Neural progenitor cell (in vitro differentiated cells): ENCODE data around the gene RNPS1. TPM values are rescaled to one million over a fixed set of nuclear protein-coding genes. Genes with fewer than 3 reads are reported as not detected.

ENCODE experiments used
- DNase-seq: peaks from one replicate; pipeline ENCODE4 v3.0.0-alpha.2; 2016; ENCODE audit warnings: low spot score
- H2AFZ ChIP-seq: fragments of 200-600 bp; sonication (generic); replicated peaks from 2 replicates; pipeline ENCODE4 v1.6.1; 2016; ENCODE audit warnings: antibody characterized with exemption
- H3F3A ChIP-seq: fragments of 200-600 bp; sonication (generic); 2 replicates; pipeline ENCODE4 v1.6.1; 2016; ENCODE audit warnings: antibody characterized with exemption, low read depth
- H3K27ac ChIP-seq: fragments of 200-600 bp; sonication (generic); 2 replicates; pipeline ENCODE4 v1.5.1; 2016; ENCODE audit warnings: mild to moderate bottlenecking
- H3K27me3 ChIP-seq: fragments of 200-600 bp; sonication (generic); 2 replicates; pipeline ENCODE4 v1.6.1; 2016; ENCODE audit warnings: mild to moderate bottlenecking, moderate library complexity
- H3K36me3 ChIP-seq: fragments of 200-600 bp; sonication (generic); 2 replicates; pipeline ENCODE4 v1.5.1; 2016
- H3K4me1 ChIP-seq: fragments of 200-600 bp; sonication (generic); 2 replicates; pipeline ENCODE4 v1.6.1; 2016; ENCODE audit warnings: mixed run types
- H3K4me2 ChIP-seq: fragments of 200-600 bp; sonication (generic); 2 replicates; pipeline ENCODE4 v1.6.1; 2016
- H3K4me3 ChIP-seq: fragments of 200-600 bp; sonication (generic); 2 replicates; pipeline ENCODE4 v1.5.1; 2016
- H3K79me2 ChIP-seq: fragments of 200-600 bp; sonication (generic); 2 replicates; pipeline ENCODE4 v1.6.1; 2016; ENCODE audit warnings: low read depth
- H3K9ac ChIP-seq: fragments of 200-600 bp; sonication (generic); 2 replicates; pipeline ENCODE4 v1.6.1; 2016
- H3K9me3 ChIP-seq: fragments of 200-600 bp; sonication (generic); 2 replicates; pipeline ENCODE4 v1.5.1; 2016; ENCODE audit warnings: low read depth
- H4K20me1 ChIP-seq: fragments of 200-600 bp; sonication (generic); 2 replicates; pipeline ENCODE4 v1.6.1; 2016; ENCODE audit warnings: low read depth
- H3K27ac Mint-ChIP-seq: 3 replicates; pipeline ENCODE4 v1.8.0; 2021; ENCODE audit warnings: mixed read lengths
- H3K27me3 Mint-ChIP-seq: 2 replicates; pipeline ENCODE4 v1.8.0; 2022; ENCODE audit warnings: low read depth, mild to moderate bottlenecking, inconsistent platforms, moderate library complexity, mixed read lengths; ENCODE audit not compliant: insufficient read depth
- H3K36me3 Mint-ChIP-seq: 3 replicates; pipeline ENCODE4 v1.8.0; 2021; ENCODE audit warnings: mixed read lengths
- H3K4me1 Mint-ChIP-seq: 3 replicates; pipeline ENCODE4 v1.8.0; 2021; ENCODE audit warnings: mixed read lengths
- H3K4me3 Mint-ChIP-seq: 3 replicates; pipeline ENCODE4 v1.8.0; 2021; ENCODE audit warnings: mild to moderate bottlenecking, moderate library complexity, mixed read lengths
- H3K9me3 Mint-ChIP-seq: 3 replicates; pipeline ENCODE4 v1.8.0; 2020; ENCODE audit warnings: mixed read lengths
- CTCF ChIP-seq: fragments of 200-600 bp; sonication (generic); IDR thresholded peaks from 2 replicates; pipeline ENCODE4 v1.5.1; 2017; ENCODE audit warnings: antibody characterized with exemption, mild to moderate bottlenecking
- EZH2 ChIP-seq: fragments of 200-600 bp; sonication (generic); IDR thresholded peaks from 2 replicates; pipeline ENCODE4 v1.6.1; 2017; ENCODE audit warnings: antibody characterized with exemption, mild to moderate bottlenecking, moderate library complexity
- EZH2phosphoT487 ChIP-seq: fragments of 200-600 bp; sonication (generic); IDR thresholded peaks from 2 replicates; pipeline ENCODE4 v1.6.1; 2017; ENCODE audit warnings: antibody characterized with exemption
- total RNA-seq: library from RNA; depleted of rRNA; stranded (reverse); fragments of >200 nt; gene quantifications from 2 replicates; pipeline ENCODE4 v1.2.3, GENCODE V29; 2015; ENCODE audit warnings: low replicate concordance

RNPS1 gene
- total RNA-seq, result 176 and 284 TPM in 2 replicates

GRCh38 chr16:2267913-2268666, at the start of gene RNPS1:
Gene RNPS1, minus strand, starts transcription at chr16:2268126. Its CDS starts 3,483 bp downstream, at chr16:2264643.
- Histone ChIP-seq H3K79me2 (peaks cover 67% of the 10 kb centered on the region), H3F3A (peaks cover 12% of the 10 kb centered on the region), H3K36me3 (no peaks in the 10 kb centered on the region), H3K9me3 (no peaks in the 10 kb centered on the region), H3K4me1 (peaks cover 13% of the 10 kb centered on the region), H4K20me1 (peaks cover 58% of the 10 kb centered on the region), H3K4me3 (peak within 1 kb of the TSS; percentile 86), H2AFZ (peak within 1 kb of the TSS; percentile 100), H3K27ac (peak within 1 kb of the TSS; percentile 97), H3K4me2 (peak within 1 kb of the TSS; percentile 78), H3K27me3 (no peaks in the 10 kb centered on the region), H3K9ac (peak within 1 kb of the TSS; percentile 100)
- peak; percentile 99 for DNase-seq
- H3K36me3 Mint-ChIP-seq, result peaks cover 10% of the 10 kb centered on the region
- TF ChIP-seq EZH2, result no peak
- H3K9me3 Mint-ChIP-seq, result no peaks in the 10 kb centered on the region
- H3K27ac Mint-ChIP-seq, result peak within 1 kb of the TSS; percentile 97
- peaks cover 6% of the 10 kb centered on the region for H3K27me3 Mint-ChIP-seq
- H3K4me1 Mint-ChIP-seq, result peaks cover 26% of the 10 kb centered on the region
- peak within 1 kb of the TSS; percentile 96 for H3K4me3 Mint-ChIP-seq

GRCh38 chr16:2317231-2318020, 49.5 kb upstream of the RNPS1 start:
- H3K4me3 Mint-ChIP-seq, result no peak overlapping the region

GRCh38 chr16:2308089-2308962, 40.4 kb upstream of the RNPS1 start:
- peaks cover 2% of the 10 kb centered on the region for H3K36me3 Mint-ChIP-seq

More at GRCh38 chr16:2317231-2318020, 49.5 kb upstream of the RNPS1 start:
- Histone ChIP-seq H3K9ac (no peak overlapping the region), H3K4me1 (no peaks in the 10 kb centered on the region), H3K4me3 (no peak overlapping the region), H3F3A (no peaks in the 10 kb centered on the region), H2AFZ (no peak overlapping the region), H3K36me3 (no peaks in the 10 kb centered on the region), H3K79me2 (no peaks in the 10 kb centered on the region), H3K27ac (no peak overlapping the region), H3K9me3 (no peaks in the 10 kb centered on the region), H4K20me1 (no peaks in the 10 kb centered on the region), H3K4me2 (no peak overlapping the region), H3K27me3 (no peaks in the 10 kb centered on the region)
- Mint-ChIP-seq H3K36me3 (peaks cover 2% of the 10 kb centered on the region), H3K9me3 (no peaks in the 10 kb centered on the region), H3K27ac (no peak overlapping the region), H3K27me3 (peaks cover 3% of the 10 kb centered on the region), H3K4me1 (no peaks in the 10 kb centered on the region)
- DNase-seq, result no peak
- no peak for TF ChIP-seq CTCF
- no peak for TF ChIP-seq EZH2phosphoT487
- no peak for TF ChIP-seq EZH2

More at GRCh38 chr16:2308089-2308962, 40.4 kb upstream of the RNPS1 start:
- Histone ChIP-seq H3K4me2 (no peak overlapping the region), H3K27ac (no peak overlapping the region), H3K9me3 (no peaks in the 10 kb centered on the region), H3K36me3 (no peaks in the 10 kb centered on the region), H3K4me3 (no peak overlapping the region), H4K20me1 (no peaks in the 10 kb centered on the region), H3K27me3 (no peaks in the 10 kb centered on the region), H2AFZ (no peak overlapping the region), H3K79me2 (no peaks in the 10 kb centered on the region), H3K9ac (no peak overlapping the region), H3F3A (no peaks in the 10 kb centered on the region), H3K4me1 (no peaks in the 10 kb centered on the region)
- no peak overlapping the region for H3K4me3 Mint-ChIP-seq
- H3K9me3 Mint-ChIP-seq, result no peaks in the 10 kb centered on the region
- H3K4me1 Mint-ChIP-seq, result no peaks in the 10 kb centered on the region
- H3K27ac Mint-ChIP-seq, result no peak overlapping the region
- no peak for DNase-seq
- H3K27me3 Mint-ChIP-seq, result peaks cover 6% of the 10 kb centered on the region
- TF ChIP-seq CTCF (no peak), EZH2phosphoT487 (no peak), EZH2 (no peak)
